AG08395 (cell line): Measurements from ENCODE around the gene CXCL3.

Source experiments
- DNase-seq: peaks from one replicate; pipeline ENCODE4 v3.0.0; 2012; ENCODE audit warnings: mixed read lengths, low spot score

CXCL3 gene

DNA sequence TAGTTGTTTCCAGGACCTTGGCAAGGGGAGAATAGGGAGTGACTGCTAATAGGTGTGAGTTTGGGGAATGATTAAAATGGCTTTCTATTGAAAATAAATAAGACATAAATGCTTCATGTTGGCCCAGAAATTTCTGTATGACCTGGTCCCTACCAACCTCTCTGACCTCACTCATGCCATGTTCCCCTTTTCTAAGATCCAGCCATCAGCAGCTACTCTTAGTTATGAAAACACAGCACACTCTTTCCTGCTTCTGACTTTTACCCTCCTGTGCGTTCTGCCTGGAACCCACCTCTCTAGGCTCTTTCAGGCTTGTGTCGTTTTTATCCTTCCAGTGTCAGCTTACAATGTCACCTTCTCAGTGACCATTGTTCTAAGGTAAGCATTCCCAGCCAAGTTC lies 25.2 kb downstream of the CXCL3 start:
- no peak for DNase-seq

GRCh38 chr4:74012130-74012529 lies 26.4 kb downstream of the CXCL3 start:
- DNase-seq: no peak

- no peak for DNase-seq
Measured at GRCh38 chr4:74009307-74009706, 29.2 kb downstream of the CXCL3 start.

DNA sequence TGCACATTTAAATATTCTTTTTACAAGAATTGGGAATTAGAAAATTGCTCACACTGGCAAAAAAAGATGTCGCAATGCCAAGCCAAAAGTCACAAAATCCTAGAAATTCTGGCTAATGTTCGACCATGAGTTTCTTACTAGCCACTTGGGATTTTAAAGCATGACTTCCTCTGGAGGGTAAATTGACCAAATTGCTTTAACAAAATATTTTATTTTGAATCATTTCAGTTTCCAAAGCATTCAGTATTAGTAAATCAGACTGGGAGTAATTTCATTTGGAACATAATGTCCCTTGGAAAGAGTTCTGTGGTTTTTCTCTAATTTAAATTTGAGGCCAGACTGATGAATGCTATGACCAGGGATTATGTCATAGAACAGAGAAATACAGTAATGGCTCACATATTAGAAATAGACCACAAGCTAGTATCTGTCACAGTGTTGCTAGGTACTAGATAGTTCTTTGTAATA lies 32.4 kb downstream of the CXCL3 start:
- peak; percentile 54 for DNase-seq

DNA sequence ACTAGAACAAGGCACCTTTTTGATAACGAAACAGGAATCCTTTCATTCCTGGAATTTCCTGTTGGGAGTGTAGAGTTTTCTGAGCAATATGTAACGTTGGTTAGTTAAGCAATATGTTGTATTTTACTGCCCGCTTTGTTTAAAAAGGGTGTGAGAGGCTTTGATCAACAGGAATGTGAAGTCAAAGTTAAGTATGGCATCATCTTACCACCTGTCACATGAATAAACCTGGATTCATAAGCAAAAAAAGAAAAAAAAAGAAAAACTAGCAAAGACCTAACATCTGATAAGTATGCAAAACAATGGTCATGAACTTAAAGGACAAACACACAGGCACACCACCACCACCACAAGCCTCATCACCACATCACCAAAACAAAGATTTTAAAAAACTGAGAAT lies 33.0 kb downstream of the CXCL3 start:
- no peak for DNase-seq

GRCh38 chr4:74004668-74005067 lies 33.8 kb downstream of the CXCL3 start:
- DNase-seq: no peak

- no peak for DNase-seq
Measured at GRCh38 chr4:74000301-74000700, 38.2 kb downstream of the CXCL3 start.

GRCh38 chr4:73998040-73999011 lies 40.2 kb downstream of the CXCL3 start, which contains the start of gene CXCL5:
CXCL5 (minus strand) TSS chr4:73998677; CDS start chr4:73998581, 96 bp downstream.
- DNase-seq: peak; percentile 11

DNA sequence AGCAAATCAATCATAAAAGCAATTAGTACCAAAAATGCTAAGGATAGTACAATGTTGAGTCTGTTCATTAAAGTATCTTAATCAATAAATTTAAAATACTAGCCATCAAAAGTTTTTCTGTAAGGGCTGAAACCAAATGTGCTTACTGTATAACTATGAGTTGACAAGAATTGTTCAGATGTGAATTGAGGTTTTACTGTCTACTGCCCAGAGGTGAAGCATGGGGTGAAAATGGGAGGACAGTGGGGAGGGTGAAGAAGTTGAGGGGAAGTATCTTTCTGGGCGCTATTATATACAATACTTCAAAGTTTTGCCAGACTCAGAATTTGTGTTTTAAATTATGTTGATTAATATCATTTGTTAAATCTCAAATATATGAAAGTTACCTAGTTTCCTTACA lies 46.4 kb downstream of the CXCL3 start:
- no peak for DNase-seq

DNA sequence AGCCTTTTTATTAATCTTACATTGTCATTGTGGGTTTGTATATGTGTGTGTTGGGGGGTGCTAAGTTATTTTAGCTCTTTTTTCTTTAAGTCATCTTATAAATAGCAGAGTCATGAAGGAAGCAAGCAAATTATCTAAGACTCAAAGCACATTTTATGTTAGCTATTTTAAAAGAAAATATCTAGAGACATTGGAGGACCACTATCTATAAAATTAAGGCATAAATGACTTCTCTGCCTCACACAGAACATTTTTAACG lies 46.8 kb downstream of the CXCL3 start:
- no peak for DNase-seq

DNA sequence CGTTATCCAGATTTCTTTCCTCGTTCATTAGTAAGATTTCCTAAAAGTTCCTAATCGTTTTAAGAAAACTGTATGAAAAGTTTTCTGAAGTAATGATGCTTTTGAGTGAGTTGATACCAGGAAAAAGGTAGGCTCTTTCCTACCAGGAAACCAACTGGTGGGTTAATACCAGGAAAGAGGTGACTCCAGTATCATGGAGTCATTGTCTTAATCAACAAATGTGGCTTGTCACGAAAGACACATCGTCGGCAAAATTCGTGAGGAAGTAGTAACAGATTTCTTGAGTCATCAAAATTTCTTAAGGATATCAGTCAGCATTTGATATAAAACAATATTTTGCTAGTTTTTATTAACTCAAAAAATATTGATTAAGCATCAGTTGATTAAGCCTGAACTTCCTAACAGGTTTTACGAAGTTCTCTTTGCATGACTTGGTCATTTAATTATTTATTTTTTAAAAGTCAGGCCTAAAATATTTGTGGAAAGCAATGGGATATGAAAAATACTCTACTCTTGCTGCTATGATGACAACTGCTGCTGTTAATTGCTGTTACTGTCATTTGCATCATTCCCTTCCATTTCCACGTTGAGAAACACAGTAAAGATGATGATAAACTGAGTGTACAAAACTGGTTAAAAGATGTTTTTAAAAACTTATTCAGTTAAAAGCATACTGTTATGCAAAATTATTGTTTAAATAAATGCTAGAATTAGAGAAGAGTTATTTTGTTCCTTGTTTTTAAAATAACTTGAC lies 47.3 kb downstream of the CXCL3 start:
- no peak for DNase-seq

DNA sequence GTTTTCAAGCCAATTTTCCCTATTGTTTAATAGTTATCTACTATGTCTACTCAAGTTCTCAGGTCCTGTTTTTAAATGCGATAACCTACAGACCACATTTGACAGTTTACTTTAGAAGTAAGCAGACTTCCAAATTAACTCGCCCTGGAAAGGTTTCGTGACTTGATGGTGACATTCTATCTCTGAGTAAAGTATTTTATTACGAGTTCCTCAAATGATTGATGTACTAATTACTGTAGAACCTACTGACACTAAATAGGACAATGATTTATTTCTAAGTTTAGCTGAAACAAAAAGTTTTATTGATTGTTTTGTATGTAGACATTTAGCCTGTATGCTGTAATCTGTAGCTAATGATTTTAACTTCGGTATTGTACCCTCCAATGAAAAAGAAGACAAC lies 48.6 kb downstream of the CXCL3 start:
- DNase-seq: no peak

DNA sequence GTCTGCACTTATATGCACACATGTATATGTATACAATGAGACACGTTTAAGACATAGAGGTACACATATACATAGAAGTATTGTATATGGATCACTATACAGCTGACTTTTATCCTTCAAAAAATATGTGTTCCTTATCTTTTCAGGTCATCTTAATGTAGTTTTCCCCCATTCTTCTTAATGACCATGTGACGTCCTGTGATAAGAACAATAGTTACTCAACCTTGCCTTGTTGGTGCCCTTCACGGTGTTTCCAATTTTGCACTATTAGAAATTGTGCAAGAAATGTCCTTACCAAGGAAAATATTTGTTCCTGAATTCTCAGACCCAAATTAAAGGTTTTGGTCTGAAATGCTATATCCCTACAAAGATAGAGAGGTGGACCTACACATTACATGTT lies 49.5 kb downstream of the CXCL3 start:
- no peak for DNase-seq

DNA sequence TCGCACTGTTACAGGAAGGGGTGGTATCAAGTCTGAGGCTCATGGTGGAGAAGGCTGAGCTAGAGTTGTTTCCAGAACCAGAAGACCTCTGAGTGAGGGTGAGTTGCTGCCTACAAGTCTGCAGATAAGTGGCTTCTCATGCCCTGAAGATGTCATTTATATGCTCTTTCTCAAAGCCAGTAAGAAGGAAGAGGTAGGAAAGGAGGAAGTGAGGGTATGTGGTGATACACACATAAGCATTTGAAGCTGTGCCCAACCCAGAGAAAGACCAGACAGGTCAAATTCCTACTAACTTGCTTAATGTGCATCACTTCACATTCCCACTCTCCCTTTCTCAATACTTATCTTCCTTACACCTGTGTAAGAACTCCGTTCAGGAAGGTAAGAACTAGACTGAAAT lies 50.4 kb downstream of the CXCL3 start, which contains the start of gene PPBP:
TSS of gene PPBP (minus strand) at position 130 of the 400 bp plus-strand sequence. CDS start at position 43, 87 bp downstream.
- no peak for DNase-seq
